GM21717 (cell line): ENCODE results near the gene GLG1.
"Not testable (repeated sequence)": the region's sequence is repeated elsewhere in the genome, so short reads cannot be mapped to it uniquely, and the experiment has no call there.

Experiments used
- ATAC-seq: cut with Tn5 transposase; IDR thresholded peaks from one replicate; pipeline ENCODE4 v1.9.1; 2021; ENCODE audit warnings: mild to moderate bottlenecking, moderate library complexity; ENCODE audit not compliant: unreplicated experiment

The GLG1 gene

DNA sequence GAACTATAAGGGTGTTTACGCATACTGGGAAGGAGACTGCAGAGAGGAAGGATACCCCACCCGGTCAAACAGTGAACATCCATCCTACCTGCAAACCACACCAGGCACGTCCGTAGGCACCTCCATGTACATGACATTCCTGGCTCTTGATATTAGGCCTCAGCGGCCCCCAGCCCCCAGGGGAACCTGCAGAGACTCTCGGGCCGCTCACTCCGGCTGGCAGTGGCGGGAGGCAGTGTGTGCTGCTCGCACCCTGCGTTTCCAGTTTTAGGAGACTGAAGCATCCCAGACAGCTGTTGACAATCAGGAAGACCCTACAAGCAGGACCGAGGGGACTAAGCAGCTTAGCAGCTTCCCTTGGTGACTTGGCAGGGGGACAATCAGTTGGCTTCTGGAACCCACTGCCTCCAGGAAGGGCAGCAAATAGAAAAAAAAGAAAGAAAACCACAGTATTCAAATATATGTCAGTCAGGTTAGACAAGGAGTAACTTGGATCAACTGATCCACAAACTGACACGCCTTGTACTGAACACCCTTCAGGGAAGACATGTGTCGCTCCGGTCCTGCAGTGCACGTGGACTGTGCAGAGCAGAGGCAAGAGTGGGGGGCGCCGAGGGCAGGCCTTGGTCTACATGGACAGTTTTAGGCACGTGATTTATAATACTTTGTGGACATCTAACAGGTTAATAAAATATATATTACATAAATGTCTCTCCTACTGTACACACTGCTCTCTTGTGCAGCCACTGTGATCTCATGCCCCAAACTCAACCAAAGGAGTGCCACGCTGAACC is 155.8 kb downstream of the GLG1 start:
- no peak for ATAC-seq

DNA sequence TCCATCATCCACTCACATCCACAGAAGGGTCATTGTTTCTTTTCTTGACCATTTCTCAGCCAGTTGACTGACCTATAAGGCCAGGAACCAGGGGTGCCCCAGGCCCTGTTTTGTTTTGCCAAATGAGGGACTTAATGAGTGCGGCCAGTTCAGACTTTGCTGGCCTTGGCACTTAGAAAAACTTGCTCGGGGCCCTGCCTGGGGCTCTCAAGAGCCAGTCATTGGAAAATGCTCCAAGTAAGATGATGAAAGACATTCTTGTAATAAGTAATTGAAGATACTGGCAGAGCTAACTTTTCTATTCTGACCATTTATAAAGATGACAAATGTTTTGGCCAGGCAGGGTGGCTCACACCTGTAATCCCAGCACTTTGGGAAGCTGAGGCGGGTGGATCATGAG is 156.7 kb downstream of the GLG1 start:
- ATAC-seq, result no peak

DNA sequence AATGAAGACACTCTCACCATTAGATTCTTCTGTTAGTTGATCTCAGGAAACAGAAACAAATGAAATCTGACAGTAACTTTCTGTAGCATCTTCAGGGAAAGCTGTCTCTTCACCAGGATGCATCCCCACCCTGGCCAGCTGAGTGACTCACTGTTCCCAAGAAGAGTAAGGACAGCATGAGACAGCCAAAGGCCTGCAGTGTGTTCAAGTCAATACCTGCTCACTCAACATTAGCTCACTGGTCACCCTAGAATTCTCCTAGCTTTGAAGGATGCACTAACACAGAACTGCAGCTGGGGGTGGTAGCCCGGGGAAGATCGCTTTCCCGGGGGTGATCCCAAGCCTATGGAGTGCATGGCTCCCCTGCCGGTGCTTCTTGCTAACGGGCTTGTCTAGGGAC is 157.4 kb downstream of the GLG1 start:
- no peak for ATAC-seq

DNA sequence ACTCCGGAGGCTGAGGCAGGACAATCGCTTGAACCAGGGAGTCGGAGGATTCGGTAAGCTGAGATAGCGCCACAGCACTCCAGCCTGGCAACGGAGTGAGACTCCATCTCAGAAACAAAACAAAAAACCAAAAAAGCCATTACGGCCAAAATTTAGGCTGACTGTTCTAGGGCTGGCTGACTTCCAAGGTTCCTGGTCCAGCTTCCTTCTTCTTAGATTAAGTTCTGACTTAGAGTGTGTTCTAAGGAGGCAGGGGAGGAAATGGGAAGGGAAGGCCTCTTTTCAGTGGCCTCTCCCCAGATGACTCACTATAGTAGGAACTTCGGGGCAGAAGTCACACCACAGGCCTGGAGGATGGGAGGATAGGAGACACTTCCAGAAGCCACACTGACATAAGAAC is 157.9 kb downstream of the GLG1 start:
- no peak for ATAC-seq

DNA sequence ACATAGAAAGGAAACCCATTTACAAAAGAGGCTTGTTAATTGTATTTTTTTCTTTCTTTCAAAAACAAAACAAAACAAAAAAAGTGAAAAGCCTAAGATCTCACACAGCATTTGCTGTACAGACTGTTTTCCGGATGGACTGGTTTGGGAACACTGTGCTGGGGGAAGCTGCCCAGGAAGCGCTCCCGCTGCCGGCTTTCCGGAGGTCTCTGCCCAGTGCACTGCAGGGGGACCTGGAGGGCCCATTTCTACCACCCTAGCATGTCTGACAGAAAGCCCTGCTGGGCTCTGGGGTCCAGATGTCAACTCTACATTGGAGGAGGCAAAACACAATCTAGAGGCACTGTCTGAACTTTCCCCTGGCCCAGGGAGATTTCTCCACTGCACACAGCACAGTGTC is 159.3 kb downstream of the GLG1 start:
- ATAC-seq, result no peak

DNA sequence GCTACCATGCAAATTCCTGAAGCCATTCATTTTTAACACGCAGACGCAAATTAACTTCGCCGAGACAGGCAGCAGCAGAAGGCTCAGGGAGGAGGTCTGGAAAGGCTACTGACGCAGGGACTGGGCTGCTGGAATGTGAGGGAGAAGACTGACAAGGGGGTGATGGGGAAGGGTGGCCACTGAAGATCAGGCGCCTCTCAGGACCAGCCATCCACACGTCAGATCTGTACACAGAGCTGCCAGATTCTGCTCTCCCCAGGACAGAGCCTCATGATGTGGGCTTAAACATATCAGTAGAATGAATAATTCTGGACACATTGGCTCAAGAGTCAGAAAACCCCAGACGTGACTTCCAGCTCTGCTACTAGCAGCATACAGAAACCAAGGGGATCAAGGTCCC is 160.0 kb downstream of the GLG1 start:
- ATAC-seq, result no peak

DNA sequence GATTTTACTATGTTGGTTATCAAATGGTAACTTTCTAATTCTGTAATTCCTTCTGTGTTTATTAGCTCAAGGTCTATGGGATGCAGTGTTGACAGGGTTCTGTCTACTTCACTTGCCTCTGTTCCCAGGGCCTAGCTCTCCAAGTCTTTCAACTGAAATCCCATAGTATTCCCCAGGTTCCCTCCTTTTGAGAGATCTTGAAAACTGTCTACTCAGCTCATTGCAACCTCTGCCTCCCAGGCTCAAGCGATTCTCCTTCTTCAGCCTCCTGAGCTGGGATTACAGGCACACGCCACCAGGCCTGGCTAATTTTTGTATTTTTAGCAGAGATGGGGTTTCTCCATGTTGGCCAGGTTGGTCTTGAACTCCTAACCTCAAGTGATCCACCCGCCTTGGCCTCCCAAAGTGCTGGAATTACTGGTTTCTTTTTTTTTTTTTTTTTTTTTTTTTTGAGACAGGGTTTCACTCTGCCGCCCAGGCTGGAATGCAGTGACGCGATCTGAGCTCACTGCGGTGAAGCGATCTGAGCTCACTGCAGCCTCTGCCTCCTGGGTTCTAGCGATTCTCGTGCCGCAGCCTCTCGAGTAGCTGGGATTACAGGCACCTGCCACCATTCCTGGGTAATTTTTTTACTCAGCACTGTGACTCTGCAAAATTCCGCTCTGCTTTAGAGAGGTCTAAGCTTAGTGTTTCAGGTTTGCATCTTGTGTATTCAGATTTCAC is 163.1 kb downstream of the GLG1 start:
- ATAC-seq, result not testable (repeated sequence)

DNA sequence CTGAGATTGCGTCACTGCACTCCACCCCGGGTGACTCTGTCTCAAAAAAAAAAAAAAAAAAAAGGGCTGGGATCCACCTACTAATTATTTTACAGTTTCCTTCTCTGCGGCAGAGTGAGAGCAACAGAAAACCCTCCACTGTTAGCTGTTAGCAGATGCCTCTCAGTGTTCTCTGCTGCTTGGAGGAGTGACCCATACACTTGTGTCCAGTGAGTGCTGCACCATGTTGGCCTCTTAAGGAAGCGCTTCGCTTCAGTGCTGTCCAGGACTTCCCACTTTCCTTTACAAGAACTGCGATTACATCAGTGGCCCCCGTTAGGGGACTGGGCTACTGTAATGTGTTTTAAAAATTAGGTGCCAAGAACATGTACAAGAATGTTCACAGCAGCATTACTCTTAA is 167.2 kb downstream of the GLG1 start:
- no peak for ATAC-seq

DNA sequence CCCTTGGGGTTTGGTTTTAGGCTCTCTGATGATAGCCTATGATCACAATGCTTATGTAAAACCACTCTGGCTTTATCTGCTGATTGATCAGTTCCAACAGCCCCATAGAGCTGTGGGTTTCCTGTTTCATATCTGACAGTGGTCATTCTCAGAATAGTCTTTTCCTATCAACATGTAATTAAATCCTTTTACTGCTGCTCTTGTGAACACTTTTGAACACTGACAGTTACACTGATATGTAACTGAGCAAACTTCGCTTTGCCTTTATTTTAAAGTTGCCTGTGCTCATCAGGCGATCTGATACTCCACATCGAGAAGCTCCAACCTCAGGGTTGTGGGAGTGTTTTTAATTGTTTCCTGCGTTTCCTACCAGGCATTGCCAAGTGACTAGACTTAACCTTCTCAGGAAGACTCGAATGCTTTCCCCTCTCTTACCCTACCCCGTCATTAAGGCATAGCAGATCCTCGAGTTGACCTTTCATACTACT is 168.4 kb downstream of the GLG1 start:
- ATAC-seq, result no peak

DNA sequence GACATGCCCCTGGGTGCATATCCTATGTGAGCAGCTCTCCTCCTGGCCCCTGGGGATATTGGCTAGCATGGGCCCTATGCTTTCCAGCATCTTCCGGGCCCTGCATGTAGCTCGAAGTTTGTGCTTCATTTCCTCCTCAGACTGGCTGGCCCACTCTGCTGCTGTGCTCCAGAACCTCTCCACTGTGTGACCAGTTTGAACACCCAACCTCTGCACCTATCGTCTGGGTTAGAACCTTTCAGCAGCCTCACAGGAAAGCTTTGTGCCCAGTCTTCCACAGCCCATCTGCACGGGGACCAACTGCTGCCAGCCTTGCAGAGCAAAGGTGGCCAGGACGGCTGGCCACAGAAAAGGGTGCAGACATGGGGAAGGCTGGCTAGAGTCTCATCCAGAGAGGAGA is 175.4 kb downstream of the GLG1 start:
- ATAC-seq, result no peak

DNA sequence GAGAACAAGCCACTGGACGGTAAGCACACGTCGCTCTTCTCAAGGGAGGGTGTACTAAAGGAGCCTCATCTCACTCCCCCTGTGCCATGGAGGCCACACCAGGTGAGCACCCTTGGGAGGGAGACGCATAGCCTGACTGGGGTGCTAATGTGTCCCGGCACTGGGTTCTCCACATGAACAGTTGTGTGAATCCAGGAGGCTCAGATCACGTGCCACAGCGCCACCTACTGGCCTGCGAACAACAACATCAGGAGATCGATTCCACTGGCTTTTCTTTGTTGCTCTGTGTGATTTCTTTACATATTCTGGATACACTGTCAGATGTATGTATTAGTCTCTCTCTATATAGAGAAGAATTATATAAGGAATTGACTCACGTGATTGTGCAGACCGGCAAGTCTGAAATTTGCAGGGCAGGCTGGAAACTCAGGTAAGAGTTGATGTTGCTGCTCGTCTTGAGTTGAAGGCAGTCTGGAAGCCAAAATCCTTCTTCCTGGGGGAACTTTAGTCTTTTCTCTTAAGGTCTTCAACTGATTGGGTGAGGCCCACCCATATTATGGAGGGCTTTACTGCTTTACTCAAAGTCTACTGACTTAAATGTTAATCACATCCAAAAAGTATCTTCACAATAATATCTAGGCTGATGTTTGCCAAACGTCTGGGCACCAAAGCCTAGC is 176.7 kb downstream of the GLG1 start:
- ATAC-seq, result not testable (repeated sequence)

DNA sequence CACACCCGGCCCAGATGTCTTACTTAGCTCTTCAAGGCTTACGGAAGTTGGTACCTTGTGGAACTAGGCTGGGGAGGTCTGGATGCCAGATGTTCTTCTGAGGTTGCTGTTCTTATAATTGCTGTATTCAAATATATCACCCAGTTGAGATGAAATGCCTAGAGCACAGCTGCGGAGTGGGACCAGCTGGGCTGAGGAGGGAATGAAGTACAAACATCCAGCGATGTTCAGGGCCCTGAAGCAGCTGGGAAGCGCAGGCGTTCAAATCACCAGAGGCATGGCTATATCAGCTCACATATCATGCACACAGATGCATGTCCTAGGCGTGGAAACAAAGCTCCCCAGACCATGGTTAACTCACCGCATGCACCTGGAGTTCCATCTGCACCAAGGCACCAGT is 178.4 kb downstream of the GLG1 start:
- not testable (repeated sequence) for ATAC-seq

DNA sequence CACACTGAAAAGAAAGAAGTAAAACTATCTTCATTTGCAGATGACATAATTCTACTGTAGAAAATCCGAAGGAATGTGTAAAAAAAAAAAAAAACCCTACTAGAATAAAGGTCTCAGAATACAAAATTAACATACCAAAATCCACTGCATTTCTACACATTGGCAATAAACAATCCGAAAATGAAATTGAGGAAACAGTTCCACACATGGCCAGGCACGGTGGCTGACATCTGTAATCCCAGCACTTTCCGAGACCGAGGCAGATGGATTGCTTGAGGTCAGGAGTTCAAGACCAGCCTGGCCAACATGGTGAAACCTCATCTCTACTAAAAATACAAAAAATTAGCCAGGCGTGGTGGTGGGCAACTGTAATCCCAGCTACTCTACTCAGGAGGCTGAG is 181.2 kb downstream of the GLG1 start:
- ATAC-seq, result not testable (repeated sequence)

DNA sequence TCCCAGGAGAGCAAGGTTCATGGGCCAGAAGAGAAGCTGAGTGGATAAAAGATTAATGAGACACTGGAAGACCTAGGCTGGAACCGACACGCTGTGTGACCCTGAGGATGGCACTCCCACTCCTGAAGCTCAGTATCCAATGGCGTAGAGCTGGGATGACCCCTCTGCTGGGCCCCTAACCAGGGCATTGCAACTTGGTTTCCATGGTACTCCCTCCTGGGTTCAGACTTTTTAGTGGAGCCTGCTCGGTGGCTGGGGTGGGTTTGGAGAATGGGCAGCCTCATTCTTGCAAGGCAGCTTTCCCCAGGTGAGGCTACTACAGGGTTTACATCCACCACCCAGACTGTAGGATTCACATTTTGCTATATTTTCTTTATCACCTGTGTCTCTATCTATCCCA is 183.2 kb downstream of the GLG1 start:
- ATAC-seq, result not testable (repeated sequence)

DNA sequence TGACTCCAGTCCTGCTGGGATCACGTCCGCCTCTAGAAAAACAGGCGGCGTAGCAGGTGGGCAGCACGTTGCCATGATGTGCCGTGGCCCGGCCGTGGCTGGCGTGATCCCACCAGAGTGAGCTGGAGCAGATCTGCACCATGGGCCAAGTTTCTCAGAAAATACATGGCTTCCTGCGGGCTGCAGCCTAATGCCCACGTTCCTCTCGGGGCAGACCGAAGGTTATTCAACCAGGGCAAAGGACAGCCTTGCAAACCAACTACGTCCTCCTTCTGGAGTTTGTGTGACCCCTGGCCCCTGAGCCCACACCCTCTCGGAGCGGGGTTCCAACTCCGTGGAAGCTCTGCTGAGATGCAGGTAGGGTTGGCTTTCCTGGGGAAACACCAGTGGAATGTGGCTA is 184.8 kb downstream of the GLG1 start:
- ATAC-seq, result not testable (repeated sequence)

DNA sequence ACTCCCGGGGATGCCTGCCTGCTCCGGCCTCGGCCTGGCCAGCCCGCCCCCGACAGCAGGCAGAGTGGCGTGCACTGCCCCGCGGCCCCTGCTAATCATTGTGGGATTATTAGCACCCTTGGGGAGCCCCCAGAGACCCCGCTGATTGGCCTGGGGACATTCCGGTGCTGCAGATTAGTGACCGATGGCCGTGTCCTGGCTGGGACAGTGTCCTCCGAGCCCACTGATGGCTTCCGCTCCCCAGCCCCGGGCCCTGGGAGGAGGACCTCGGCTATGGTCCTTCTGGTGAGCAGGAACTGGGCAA is 185.5 kb downstream of the GLG1 start:
- not testable (repeated sequence) for ATAC-seq

DNA sequence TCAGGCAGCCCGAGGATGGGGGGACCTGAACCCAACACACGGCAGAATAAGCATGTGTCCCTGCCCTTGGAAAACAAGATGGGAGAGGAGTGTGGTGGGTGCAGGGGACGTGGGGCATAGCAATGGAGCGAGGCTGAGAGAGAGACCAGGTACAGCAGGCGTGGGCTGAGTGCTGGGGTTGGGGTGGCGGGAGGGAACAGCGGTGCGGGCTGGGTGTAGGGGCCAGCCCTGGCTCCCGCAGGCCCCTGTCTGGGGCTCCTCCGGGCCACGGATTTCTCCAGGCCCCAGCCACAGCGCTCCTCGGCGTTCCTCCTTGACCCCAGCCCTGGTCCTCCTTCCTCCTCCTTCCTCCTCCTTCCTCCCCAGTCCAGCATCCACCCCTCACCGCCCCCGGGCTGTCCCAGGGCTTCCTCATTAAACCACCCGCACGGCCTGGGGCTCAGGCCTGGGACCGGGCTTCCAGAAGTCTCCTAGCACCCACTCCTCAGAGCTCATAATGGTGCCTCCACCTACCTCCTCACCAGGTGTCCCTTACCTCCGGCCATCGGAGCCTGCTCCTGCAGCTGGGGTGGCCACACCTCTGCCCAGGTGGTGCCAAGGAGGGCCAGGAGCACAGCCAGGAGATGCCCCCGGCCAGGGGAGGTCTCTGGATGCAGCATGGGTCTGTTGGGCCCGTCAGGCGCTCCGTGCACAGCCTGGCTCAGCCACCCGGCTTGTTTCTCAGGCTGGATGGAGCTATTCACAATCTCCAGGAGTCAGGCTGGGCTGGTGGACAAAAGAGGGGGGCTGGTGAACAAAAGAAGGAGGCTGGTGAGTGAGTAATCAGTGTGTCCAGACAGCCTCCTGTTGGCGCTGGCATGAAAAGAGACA is 186.1 kb downstream of the GLG1 start, which contains the start of gene CLEC18B:
Gene CLEC18B, minus strand, starts transcription at position 867 of the 870 bp plus-strand sequence. Its CDS starts 208 bp downstream, at position 659.
- ATAC-seq, result not testable (repeated sequence)

DNA sequence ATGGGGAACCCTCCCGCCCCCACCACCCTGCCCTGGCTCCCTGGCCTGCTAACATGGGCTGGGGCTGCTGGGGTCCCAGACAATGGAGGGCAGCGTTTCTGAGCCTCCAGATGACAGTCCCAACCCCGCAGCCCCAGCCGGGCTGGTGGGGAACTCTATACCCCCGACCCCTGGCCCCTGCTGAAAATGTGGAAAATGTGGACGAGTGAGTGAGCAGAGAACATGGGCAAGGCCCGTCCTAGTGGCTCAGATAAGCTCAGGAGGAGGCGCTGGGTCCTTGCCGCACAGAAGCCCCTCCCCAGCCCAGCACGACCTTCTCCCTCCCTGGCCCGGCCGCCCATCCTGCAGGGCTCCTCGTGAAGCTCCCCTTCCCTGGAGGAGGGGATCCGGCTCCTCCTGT is 187.1 kb downstream of the GLG1 start:
- ATAC-seq, result not testable (repeated sequence)

DNA sequence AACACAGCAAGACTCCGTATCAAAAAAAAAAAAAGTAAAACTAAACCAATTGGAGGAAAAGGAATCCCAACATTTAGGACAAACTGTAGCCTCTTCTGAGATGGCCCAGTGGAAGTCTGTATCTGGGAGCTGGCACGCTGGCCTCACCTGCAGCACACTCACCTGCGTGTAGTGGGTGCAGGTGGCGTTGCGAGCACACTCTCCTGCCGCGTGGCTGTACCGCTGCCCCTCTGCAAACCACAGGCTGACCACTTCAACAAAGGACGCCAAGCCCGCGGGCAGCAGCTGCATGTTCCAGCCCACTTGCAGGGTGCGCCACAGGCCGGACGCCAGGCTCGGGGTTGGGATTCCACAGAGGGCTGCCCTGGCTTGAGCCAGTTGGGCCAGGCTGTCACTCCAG is 189.0 kb downstream of the GLG1 start:
- ATAC-seq, result not testable (repeated sequence)

DNA sequence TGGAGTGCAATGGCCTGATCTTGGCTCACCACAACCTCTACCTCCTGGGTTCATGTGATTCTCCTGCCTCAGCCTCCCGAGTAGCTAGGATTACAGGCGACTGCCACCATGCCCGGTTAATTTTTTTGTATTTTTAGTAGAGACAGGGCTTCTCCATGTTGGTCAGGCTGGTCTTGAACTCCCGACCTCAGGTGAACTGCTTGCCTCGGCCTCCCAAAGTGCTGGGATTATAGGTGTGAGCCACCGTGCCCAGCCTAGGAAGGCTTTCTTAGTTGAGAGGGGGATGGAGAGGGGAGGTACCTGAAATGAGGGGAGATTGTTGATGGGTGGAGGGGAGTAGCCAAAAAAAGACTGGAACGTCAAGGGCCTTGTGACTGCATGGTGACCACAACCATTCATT is 193.0 kb downstream of the GLG1 start:
- ATAC-seq, result not testable (repeated sequence)

DNA sequence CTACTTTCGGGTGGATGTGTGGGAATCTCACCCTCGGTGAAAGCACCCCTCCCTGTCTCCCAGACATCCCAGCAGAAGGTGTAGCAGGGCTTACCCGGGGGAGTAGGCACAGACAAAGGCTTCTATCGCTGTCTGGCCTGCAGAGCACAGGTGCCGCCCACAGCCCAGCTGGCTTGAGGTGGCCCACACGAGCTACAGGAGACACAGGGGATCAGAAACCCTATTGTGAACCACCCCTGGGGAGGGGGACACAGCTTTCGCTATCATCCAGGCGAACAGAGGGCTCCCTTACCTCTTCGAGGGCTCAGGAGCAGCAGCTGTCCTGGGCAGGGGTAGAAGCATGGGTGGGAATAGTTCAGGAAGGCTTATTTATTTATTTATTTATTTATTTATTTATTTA is 193.4 kb downstream of the GLG1 start:
- not testable (repeated sequence) for ATAC-seq
